WTC11 (cell line): Measurements from ENCODE around the gene BTNL2. TPM values are rescaled to one million over a fixed set of nuclear protein-coding genes. Genes with fewer than 3 reads are reported as not detected.

ENCODE experiments used
- ATAC-seq: fragments of 200-7000 bp; cut with Tn5 transposase; 2 replicates; pipeline ENCODE4 v1.10.0; 2021; ENCODE audit warnings: mild to moderate bottlenecking, moderate library complexity
- CTCF ChIA-PET: fragments of 300-600 bp; sonication (Branson Sonifier 250); formaldehyde crosslinking; loops from one replicate; lab custom pipeline; 2021; ENCODE audit warnings: antibody characterized with exemption; lab: Charles Lee
- POLR2A ChIA-PET: fragments of 350-600 bp; sonication (Branson Sonifier 250); formaldehyde crosslinking; loops from one replicate; lab custom pipeline; 2021; ENCODE audit warnings: antibody characterized with exemption; lab: Charles Lee
- DNase-seq: peaks from one replicate; pipeline ENCODE4 v3.0.0; 2021; ENCODE audit warnings: low spot score
- H3K27ac Mint-ChIP-seq: 2 replicates; pipeline ENCODE4 v1.8.0; 2021; ENCODE audit warnings: mixed read lengths
- H3K27me3 Mint-ChIP-seq: 2 replicates; pipeline ENCODE4 v1.8.0; 2021; ENCODE audit warnings: low read depth, mild to moderate bottlenecking, moderate library complexity, mixed read lengths
- H3K36me3 Mint-ChIP-seq: 2 replicates; pipeline ENCODE4 v1.8.0; 2021; ENCODE audit warnings: mixed read lengths
- H3K4me1 Mint-ChIP-seq: 2 replicates; pipeline ENCODE4 v1.8.0; 2022; ENCODE audit warnings: mixed read lengths
- H3K4me3 Mint-ChIP-seq: 2 replicates; pipeline ENCODE4 v1.8.0; 2021; ENCODE audit warnings: mild to moderate bottlenecking, moderate library complexity, mixed read lengths
- H3K9me3 Mint-ChIP-seq: 2 replicates; pipeline ENCODE4 v1.8.0; 2021; ENCODE audit warnings: mixed read lengths
- CREM ChIP-seq: sonication (generic); formaldehyde crosslinking; IDR thresholded peaks from 2 replicates; pipeline ENCODE4 v1.8.1; 2022; ENCODE audit warnings: mild to moderate bottlenecking, missing genetic modification reagents, moderate library complexity
- FOXJ3 ChIP-seq: sonication (generic); formaldehyde crosslinking; IDR thresholded peaks from 2 replicates; pipeline ENCODE4 v1.9.0; 2021; ENCODE audit warnings: missing genetic modification reagents, mild to moderate bottlenecking, borderline replicate concordance
- NFE2L1 ChIP-seq: sonication (generic); formaldehyde crosslinking; IDR thresholded peaks from 2 replicates; pipeline ENCODE4 v1.8.1; 2023; ENCODE audit warnings: missing genetic modification reagents
- NR1H2 ChIP-seq: sonication (generic); formaldehyde crosslinking; IDR thresholded peaks from 2 replicates; pipeline ENCODE4 v1.9.0; 2021; ENCODE audit warnings: mild to moderate bottlenecking, moderate library complexity, missing genetic modification reagents
- SMAD3 ChIP-seq: sonication (generic); formaldehyde crosslinking; IDR thresholded peaks from 2 replicates; pipeline ENCODE4 v1.8.0; 2022; ENCODE audit warnings: missing genetic modification reagents, mild to moderate bottlenecking, borderline replicate concordance
- TEAD1 ChIP-seq: sonication (generic); formaldehyde crosslinking; IDR thresholded peaks from 2 replicates; pipeline ENCODE4 v1.8.0; 2022; ENCODE audit warnings: mild to moderate bottlenecking, missing genetic modification reagents
- TP53 ChIP-seq: sonication (generic); formaldehyde crosslinking; IDR thresholded peaks from 2 replicates; pipeline ENCODE4 v1.8.1; 2023; ENCODE audit warnings: mild to moderate bottlenecking, missing genetic modification reagents
- total RNA-seq: library from RNA; stranded (reverse); gene quantifications from 3 replicates; pipeline ENCODE4 v1.2.3, GENCODE V29; 2021
- TF ChIP-seq, protein P1 (sequence below): fragments of 250-450 bp; sonication (Bioruptor Pico); IDR thresholded peaks from 2 replicates; pipeline ENCODE4 v1.9.0; 2021; ENCODE audit warnings: mild to moderate bottlenecking
- TF ChIP-seq, protein P2 (sequence below): sonication (generic); formaldehyde crosslinking; IDR thresholded peaks from 2 replicates; pipeline ENCODE4 v1.8.0; 2023; ENCODE audit warnings: missing genetic modification reagents, mild to moderate bottlenecking, borderline replicate concordance
- TF ChIP-seq, protein P3 (sequence below): sonication (generic); formaldehyde crosslinking; IDR thresholded peaks from 2 replicates; pipeline ENCODE4 v1.8.1; 2023; ENCODE audit warnings: mild to moderate bottlenecking, missing genetic modification reagents
- TF ChIP-seq, protein P4 (sequence below): sonication (generic); formaldehyde crosslinking; IDR thresholded peaks from 2 replicates; pipeline ENCODE4 v1.8.0; 2023; ENCODE audit warnings: missing genetic modification reagents
- TF ChIP-seq, protein P5 (sequence below): sonication (generic); formaldehyde crosslinking; conservative IDR thresholded peaks from 2 replicates; pipeline ENCODE4 v1.8.1; 2023; ENCODE audit warnings: mild to moderate bottlenecking, low read depth, missing genetic modification reagents, moderate library complexity
- TF ChIP-seq, protein P6 (sequence below): sonication (generic); formaldehyde crosslinking; IDR thresholded peaks from 2 replicates; pipeline ENCODE4 v1.8.0; 2022; ENCODE audit warnings: missing genetic modification reagents
- TF ChIP-seq, protein P7 (sequence below): sonication (generic); formaldehyde crosslinking; IDR thresholded peaks from 2 replicates; pipeline ENCODE4 v1.8.1; 2023; ENCODE audit warnings: mild to moderate bottlenecking, missing genetic modification reagents, moderate library complexity

BTNL2 gene
- total RNA-seq, 1 experiment from 2014 or later: not detected

DNA sequence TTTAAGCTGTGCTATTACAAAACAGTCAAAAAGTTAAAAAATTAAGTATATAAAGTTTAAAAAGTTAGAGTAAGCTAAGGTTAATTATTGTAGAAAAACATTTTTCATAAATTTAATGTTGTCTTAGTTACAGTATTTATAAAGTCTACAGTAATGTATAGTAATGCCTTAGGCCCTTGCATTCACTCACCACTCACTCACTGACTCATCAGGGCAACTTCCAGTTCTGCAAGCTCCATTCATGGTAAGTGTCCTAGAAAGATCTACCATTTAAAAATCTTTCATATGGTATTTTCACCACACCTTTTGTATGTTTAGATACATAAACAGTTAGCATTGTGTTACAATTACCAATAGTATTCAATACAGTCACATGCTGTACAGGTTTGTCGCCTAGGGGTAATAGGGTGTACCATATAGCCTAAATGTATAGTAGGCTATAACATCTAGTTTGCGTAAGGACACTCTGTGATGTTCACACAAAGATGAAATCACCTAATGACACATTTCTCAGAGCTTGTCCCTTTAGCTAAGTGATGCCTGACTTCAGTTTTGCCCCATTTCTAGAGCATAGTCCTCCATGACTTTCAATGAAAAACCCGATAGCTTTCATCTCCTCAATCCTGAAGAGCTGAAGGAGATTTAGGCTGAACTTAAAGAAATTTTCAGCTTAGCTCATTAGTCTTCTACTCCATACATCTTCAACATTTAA lies 17.8 kb upstream of the BTNL2 start:
- H3K9me3 Mint-ChIP-seq: no peaks in the 10 kb centered on the region
- no peak overlapping the region for H3K27ac Mint-ChIP-seq
- ChIA-PET POLR2A (no interaction called here), CTCF (interaction anchor here (1.5 to 3.7 kb wide), 2 partner anchors 11 to 268 kb away, joined by 5 to 11 read pairs; no protein-coding TSS in a partner anchor)
- no peaks in the 10 kb centered on the region for H3K36me3 Mint-ChIP-seq
- H3K4me1 Mint-ChIP-seq: no peaks in the 10 kb centered on the region
- H3K4me3 Mint-ChIP-seq: no peak overlapping the region
- ATAC-seq: no peak
- DNase-seq: no peak
- H3K27me3 Mint-ChIP-seq: no peaks in the 10 kb centered on the region
- TF ChIP-seq, protein P1, sequence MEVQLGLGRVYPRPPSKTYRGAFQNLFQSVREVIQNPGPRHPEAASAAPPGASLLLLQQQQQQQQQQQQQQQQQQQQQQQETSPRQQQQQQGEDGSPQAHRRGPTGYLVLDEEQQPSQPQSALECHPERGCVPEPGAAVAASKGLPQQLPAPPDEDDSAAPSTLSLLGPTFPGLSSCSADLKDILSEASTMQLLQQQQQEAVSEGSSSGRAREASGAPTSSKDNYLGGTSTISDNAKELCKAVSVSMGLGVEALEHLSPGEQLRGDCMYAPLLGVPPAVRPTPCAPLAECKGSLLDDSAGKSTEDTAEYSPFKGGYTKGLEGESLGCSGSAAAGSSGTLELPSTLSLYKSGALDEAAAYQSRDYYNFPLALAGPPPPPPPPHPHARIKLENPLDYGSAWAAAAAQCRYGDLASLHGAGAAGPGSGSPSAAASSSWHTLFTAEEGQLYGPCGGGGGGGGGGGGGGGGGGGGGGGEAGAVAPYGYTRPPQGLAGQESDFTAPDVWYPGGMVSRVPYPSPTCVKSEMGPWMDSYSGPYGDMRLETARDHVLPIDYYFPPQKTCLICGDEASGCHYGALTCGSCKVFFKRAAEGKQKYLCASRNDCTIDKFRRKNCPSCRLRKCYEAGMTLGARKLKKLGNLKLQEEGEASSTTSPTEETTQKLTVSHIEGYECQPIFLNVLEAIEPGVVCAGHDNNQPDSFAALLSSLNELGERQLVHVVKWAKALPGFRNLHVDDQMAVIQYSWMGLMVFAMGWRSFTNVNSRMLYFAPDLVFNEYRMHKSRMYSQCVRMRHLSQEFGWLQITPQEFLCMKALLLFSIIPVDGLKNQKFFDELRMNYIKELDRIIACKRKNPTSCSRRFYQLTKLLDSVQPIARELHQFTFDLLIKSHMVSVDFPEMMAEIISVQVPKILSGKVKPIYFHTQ (CRISPR knock-in tag): no peak
- TF ChIP-seq, protein P2, sequence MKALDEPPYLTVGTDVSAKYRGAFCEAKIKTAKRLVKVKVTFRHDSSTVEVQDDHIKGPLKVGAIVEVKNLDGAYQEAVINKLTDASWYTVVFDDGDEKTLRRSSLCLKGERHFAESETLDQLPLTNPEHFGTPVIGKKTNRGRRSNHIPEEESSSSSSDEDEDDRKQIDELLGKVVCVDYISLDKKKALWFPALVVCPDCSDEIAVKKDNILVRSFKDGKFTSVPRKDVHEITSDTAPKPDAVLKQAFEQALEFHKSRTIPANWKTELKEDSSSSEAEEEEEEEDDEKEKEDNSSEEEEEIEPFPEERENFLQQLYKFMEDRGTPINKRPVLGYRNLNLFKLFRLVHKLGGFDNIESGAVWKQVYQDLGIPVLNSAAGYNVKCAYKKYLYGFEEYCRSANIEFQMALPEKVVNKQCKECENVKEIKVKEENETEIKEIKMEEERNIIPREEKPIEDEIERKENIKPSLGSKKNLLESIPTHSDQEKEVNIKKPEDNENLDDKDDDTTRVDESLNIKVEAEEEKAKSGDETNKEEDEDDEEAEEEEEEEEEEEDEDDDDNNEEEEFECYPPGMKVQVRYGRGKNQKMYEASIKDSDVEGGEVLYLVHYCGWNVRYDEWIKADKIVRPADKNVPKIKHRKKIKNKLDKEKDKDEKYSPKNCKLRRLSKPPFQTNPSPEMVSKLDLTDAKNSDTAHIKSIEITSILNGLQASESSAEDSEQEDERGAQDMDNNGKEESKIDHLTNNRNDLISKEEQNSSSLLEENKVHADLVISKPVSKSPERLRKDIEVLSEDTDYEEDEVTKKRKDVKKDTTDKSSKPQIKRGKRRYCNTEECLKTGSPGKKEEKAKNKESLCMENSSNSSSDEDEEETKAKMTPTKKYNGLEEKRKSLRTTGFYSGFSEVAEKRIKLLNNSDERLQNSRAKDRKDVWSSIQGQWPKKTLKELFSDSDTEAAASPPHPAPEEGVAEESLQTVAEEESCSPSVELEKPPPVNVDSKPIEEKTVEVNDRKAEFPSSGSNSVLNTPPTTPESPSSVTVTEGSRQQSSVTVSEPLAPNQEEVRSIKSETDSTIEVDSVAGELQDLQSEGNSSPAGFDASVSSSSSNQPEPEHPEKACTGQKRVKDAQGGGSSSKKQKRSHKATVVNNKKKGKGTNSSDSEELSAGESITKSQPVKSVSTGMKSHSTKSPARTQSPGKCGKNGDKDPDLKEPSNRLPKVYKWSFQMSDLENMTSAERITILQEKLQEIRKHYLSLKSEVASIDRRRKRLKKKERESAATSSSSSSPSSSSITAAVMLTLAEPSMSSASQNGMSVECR: no peak
- TF ChIP-seq NR1H2 (CRISPR knock-in tag) (no peak), CREM (CRISPR knock-in tag) (no peak), TP53 (CRISPR knock-in tag) (no peak), TEAD1 (CRISPR knock-in tag) (no peak), FOXJ3 (no peak), NFE2L1 (CRISPR knock-in tag) (no peak), SMAD3 (CRISPR knock-in tag) (no peak)
- TF ChIP-seq, protein P3, sequence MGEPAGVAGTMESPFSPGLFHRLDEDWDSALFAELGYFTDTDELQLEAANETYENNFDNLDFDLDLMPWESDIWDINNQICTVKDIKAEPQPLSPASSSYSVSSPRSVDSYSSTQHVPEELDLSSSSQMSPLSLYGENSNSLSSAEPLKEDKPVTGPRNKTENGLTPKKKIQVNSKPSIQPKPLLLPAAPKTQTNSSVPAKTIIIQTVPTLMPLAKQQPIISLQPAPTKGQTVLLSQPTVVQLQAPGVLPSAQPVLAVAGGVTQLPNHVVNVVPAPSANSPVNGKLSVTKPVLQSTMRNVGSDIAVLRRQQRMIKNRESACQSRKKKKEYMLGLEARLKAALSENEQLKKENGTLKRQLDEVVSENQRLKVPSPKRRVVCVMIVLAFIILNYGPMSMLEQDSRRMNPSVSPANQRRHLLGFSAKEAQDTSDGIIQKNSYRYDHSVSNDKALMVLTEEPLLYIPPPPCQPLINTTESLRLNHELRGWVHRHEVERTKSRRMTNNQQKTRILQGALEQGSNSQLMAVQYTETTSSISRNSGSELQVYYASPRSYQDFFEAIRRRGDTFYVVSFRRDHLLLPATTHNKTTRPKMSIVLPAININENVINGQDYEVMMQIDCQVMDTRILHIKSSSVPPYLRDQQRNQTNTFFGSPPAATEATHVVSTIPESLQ: no peak
- TF ChIP-seq, protein P4, sequence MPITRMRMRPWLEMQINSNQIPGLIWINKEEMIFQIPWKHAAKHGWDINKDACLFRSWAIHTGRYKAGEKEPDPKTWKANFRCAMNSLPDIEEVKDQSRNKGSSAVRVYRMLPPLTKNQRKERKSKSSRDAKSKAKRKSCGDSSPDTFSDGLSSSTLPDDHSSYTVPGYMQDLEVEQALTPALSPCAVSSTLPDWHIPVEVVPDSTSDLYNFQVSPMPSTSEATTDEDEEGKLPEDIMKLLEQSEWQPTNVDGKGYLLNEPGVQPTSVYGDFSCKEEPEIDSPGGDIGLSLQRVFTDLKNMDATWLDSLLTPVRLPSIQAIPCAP: no peak
- TF ChIP-seq, protein P5, sequence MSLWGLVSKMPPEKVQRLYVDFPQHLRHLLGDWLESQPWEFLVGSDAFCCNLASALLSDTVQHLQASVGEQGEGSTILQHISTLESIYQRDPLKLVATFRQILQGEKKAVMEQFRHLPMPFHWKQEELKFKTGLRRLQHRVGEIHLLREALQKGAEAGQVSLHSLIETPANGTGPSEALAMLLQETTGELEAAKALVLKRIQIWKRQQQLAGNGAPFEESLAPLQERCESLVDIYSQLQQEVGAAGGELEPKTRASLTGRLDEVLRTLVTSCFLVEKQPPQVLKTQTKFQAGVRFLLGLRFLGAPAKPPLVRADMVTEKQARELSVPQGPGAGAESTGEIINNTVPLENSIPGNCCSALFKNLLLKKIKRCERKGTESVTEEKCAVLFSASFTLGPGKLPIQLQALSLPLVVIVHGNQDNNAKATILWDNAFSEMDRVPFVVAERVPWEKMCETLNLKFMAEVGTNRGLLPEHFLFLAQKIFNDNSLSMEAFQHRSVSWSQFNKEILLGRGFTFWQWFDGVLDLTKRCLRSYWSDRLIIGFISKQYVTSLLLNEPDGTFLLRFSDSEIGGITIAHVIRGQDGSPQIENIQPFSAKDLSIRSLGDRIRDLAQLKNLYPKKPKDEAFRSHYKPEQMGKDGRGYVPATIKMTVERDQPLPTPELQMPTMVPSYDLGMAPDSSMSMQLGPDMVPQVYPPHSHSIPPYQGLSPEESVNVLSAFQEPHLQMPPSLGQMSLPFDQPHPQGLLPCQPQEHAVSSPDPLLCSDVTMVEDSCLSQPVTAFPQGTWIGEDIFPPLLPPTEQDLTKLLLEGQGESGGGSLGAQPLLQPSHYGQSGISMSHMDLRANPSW (CRISPR knock-in tag): no peak
- TF ChIP-seq, protein P6, sequence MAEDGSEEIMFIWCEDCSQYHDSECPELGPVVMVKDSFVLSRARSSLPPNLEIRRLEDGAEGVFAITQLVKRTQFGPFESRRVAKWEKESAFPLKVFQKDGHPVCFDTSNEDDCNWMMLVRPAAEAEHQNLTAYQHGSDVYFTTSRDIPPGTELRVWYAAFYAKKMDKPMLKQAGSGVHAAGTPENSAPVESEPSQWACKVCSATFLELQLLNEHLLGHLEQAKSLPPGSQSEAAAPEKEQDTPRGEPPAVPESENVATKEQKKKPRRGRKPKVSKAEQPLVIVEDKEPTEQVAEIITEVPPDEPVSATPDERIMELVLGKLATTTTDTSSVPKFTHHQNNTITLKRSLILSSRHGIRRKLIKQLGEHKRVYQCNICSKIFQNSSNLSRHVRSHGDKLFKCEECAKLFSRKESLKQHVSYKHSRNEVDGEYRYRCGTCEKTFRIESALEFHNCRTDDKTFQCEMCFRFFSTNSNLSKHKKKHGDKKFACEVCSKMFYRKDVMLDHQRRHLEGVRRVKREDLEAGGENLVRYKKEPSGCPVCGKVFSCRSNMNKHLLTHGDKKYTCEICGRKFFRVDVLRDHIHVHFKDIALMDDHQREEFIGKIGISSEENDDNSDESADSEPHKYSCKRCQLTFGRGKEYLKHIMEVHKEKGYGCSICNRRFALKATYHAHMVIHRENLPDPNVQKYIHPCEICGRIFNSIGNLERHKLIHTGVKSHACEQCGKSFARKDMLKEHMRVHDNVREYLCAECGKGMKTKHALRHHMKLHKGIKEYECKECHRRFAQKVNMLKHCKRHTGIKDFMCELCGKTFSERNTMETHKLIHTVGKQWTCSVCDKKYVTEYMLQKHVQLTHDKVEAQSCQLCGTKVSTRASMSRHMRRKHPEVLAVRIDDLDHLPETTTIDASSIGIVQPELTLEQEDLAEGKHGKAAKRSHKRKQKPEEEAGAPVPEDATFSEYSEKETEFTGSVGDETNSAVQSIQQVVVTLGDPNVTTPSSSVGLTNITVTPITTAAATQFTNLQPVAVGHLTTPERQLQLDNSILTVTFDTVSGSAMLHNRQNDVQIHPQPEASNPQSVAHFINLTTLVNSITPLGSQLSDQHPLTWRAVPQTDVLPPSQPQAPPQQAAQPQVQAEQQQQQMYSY (CRISPR knock-in tag): no peak
- TF ChIP-seq, protein P7, sequence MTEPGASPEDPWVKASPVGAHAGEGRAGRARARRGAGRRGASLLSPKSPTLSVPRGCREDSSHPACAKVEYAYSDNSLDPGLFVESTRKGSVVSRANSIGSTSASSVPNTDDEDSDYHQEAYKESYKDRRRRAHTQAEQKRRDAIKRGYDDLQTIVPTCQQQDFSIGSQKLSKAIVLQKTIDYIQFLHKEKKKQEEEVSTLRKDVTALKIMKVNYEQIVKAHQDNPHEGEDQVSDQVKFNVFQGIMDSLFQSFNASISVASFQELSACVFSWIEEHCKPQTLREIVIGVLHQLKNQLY (CRISPR knock-in tag): no peak
